Naive thymus-derived CD4-positive, alpha-beta T cell (primary cell): Measurements from ENCODE around the gene TTI1. TPM values are rescaled to one million over a fixed set of nuclear protein-coding genes. Genes with fewer than 3 reads are reported as not detected.

Experiments
- ATAC-seq: fragments of 150-1000 bp; cut with Tn5 transposase; 2 replicates; pipeline ENCODE4 v1.10.0; 2021; ENCODE audit warnings: mild to moderate bottlenecking, moderate library complexity
- CTCF ChIA-PET: fragments of 350-600 bp; sonication (Branson Sonifier 250); formaldehyde crosslinking; loops from one replicate; lab custom pipeline; 2021; ENCODE audit warnings: antibody characterized with exemption; lab: Charles Lee
- POLR2A ChIA-PET: fragments of 350-600 bp; sonication (Branson Sonifier 250); formaldehyde crosslinking; loops from one replicate; lab custom pipeline; 2021; ENCODE audit warnings: antibody characterized with exemption, inconsistent platforms; lab: Charles Lee
- DNase-seq, 9 donors: peaks; one replicate each; pipeline versions ENCODE4 v3.0.0 to v3.0.0-alpha.2; 2020 to 2022; ENCODE audit warnings: mixed read lengths in 1 of 9
- H3K27ac ChIP-seq: one replicate; pipeline ENCODE4 v1.7.0; 2013; ENCODE audit warnings: mild to moderate bottlenecking, low read depth, low read length, moderate library complexity
- H3K27me3 ChIP-seq, 2 donors: one replicate each; pipeline ENCODE4 v1.7.0; 2013; ENCODE audit warnings: low read length in 2 of 2, mild to moderate bottlenecking in 2 of 2, moderate library complexity in 2 of 2; ENCODE audit not compliant: control insufficient read depth in 2 of 2, insufficient read depth in 2 of 2
- H3K36me3 ChIP-seq, 3 experiments: 1 replicate in 2 of 3; 2 replicates in 1 of 3; pipeline ENCODE4 v1.7.0; 2013; ENCODE audit warnings: low read length in 3 of 3, mild to moderate bottlenecking in 3 of 3, moderate library complexity in 1 of 3; ENCODE audit not compliant: insufficient read depth in 3 of 3, control insufficient read depth in 2 of 3
- H3K4me1 ChIP-seq, 2 donors: one replicate each; pipeline ENCODE4 v1.7.0; 2013; ENCODE audit warnings: low read length in 2 of 2, mild to moderate bottlenecking in 2 of 2, moderate library complexity in 1 of 2; ENCODE audit not compliant: control insufficient read depth in 2 of 2, insufficient read depth in 2 of 2
- H3K4me3 ChIP-seq: 2 replicates; pipeline ENCODE4 v1.7.0; 2013; ENCODE audit warnings: mild to moderate bottlenecking, low read length
- H3K9me3 ChIP-seq, 3 experiments: 1 replicate in 2 of 3; 2 replicates in 1 of 3; pipeline ENCODE4 v1.7.0; 2013; ENCODE audit warnings: low read length in 3 of 3; ENCODE audit not compliant: control insufficient read depth in 2 of 3
- H3K27ac Mint-ChIP-seq, 9 donors: one replicate each; pipeline ENCODE4 v1.8.0; 2020 to 2022; ENCODE audit warnings: mixed read lengths in 9 of 9, mild to moderate bottlenecking in 8 of 9, moderate library complexity in 5 of 9, inconsistent platforms in 2 of 9
- H3K27me3 Mint-ChIP-seq, 5 donors: one replicate each; pipeline ENCODE4 v1.8.0; 2021 to 2022; ENCODE audit warnings: mixed read lengths in 5 of 5, mild to moderate bottlenecking in 1 of 5
- H3K36me3 Mint-ChIP-seq, 5 donors: one replicate each; pipeline ENCODE4 v1.8.0; 2020 to 2022; ENCODE audit warnings: mixed read lengths in 5 of 5, mild to moderate bottlenecking in 3 of 5, inconsistent platforms in 1 of 5
- H3K4me1 Mint-ChIP-seq, 7 donors: one replicate each; pipeline ENCODE4 v1.8.0; 2020 to 2022; ENCODE audit warnings: mixed read lengths in 7 of 7, mild to moderate bottlenecking in 3 of 7, inconsistent platforms in 1 of 7
- H3K4me3 Mint-ChIP-seq, 10 donors: one replicate each; pipeline ENCODE4 v1.8.0; 2020 to 2022; ENCODE audit warnings: mild to moderate bottlenecking in 10 of 10, mixed read lengths in 10 of 10, moderate library complexity in 6 of 10, inconsistent platforms in 2 of 10
- H3K9me3 Mint-ChIP-seq, 11 donors: one replicate each; pipeline ENCODE4 v1.8.0; 2020 to 2022; ENCODE audit warnings: mixed read lengths in 11 of 11, mild to moderate bottlenecking in 4 of 11, inconsistent platforms in 1 of 11, moderate library complexity in 1 of 11
- intact Hi-C, 2 donors: fragments of 100-400 bp; cut with micrococcal nuclease; formaldehyde crosslinking; loops; one replicate each; pipeline ENCODE4 v1.15.1; 2023
- polyA plus RNA-seq, 2 donors: library from polyadenylated mRNA; unstranded; fragments of 300-500 nt; fragmentation: Illumina TruSeq; gene quantifications; one replicate each; pipeline ENCODE4 v1.2.3, GENCODE V29; 2021
- total RNA-seq, 6 experiments: library from RNA in 5 of 6; stranded (reverse) in 5 of 6; gene quantifications; 1 replicate in 5 of 6; 2 replicates in 1 of 6; pipeline ENCODE4 v1.2.3 and lab custom pipeline; 2021 to 2026

Gene TTI1
- total and polyA plus RNA-seq, 7 experiments from 2014 or later = 15.0 to 29.8 (median 25.0) TPM

DNA sequence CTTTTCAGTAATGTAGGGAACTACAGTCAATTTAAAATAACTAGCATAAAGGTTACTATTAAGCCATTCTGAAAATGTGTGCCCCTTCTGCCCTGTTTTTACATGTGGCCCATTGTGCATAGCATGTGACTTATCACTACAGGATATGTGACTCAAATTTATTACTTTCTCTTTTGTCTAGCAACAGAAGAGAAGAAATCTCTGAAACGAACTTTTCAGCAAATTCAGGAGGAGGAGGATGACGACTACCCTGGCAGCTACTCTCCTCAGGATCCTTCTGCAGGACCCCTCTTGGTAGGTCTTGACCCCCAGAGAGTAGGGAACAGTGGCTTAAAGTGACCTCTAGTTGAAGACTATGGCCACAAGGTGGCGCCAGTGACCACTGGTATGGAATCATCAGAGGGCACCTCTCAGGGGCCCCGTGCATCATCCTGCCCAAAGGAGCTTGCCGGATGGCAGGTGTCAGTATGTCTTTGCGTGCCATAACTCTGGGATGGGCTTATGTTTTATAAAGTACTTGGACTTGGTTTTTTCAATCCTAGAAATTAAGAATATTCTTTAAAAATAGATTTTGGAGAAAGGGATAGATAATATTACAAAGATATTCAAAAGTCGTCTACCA, 24.2 kb upstream of the TTI1 start:
- CTCF ChIA-PET = interaction anchor here (1.0 to 3.3 kb wide), 4 partner anchors 18 to 164 kb away, joined by 6 to 14 read pairs (median 6); partner anchors contain the start of gene RPRD1B
- ATAC-seq (peak; percentile 98), DNase-seq (peak; percentile 33 to 69 (median 60))
- POLR2A ChIA-PET = interaction anchor here (0.7 to 1.7 kb wide), 2 partner anchors 17 to 24 kb away, joined by 3 read pairs; partner anchors contain the start of genes RPRD1B and TTI1
- peaks cover 5 to 37% (median 31%) of the 10 kb centered on the region in 7 donors for H3K4me1 Mint-ChIP-seq
- Histone ChIP-seq H3K4me1 (no peaks in the 10 kb centered on the region), H3K9me3 (no peaks in the 10 kb centered on the region), H3K36me3 (peaks cover 16 to 58% (median 18%) of the 10 kb centered on the region in 3 experiments), H3K4me3 (no peak overlapping the region), H3K27me3 (no peaks in the 10 kb centered on the region), H3K27ac (no peak overlapping the region)
- no peaks in the 10 kb centered on the region for H3K27me3 Mint-ChIP-seq
- intact Hi-C loops = loop anchor here (1.0 to 5.0 kb wide), 4 partner anchors 24 to 300 kb away; partner anchors contain the start of genes RPRD1B (in 1 of the 2), TGM2 (in 1 of the 2) and TTI1 (in 1 of the 2)
- H3K9me3 Mint-ChIP-seq = no peaks in the 10 kb centered on the region
- H3K36me3 Mint-ChIP-seq = peaks cover 11 to 23% (median 20%) of the 10 kb centered on the region in 5 donors
- peak overlapping the region in 8 of 9 donors; percentile 14 to 82 (median 30) for H3K27ac Mint-ChIP-seq
- H3K4me3 Mint-ChIP-seq = peak overlapping the region in 1 of 10 donors; percentile 52

DNA sequence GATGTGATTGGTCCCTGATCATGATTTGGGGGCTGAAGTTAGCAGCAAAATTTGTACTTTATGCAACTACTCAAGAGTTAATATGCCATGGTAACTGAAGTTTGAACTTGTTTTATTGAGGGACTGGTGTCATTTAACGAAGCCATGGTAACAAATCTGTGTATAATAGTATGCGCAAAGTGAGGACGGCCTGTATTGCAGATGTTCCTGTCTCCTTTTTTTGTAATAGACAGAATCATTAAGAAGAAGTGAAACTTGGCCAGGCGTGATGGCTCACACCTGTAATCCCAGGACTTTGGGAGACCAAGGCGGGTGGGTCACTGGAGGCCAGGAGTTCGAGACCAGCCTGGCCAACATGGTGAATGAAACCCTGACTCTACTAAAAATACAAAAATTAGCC, 22.6 kb upstream of the TTI1 start:
- Histone ChIP-seq H3K9me3 (no peaks in the 10 kb centered on the region), H3K4me3 (no peak overlapping the region), H3K27me3 (no peaks in the 10 kb centered on the region), H3K4me1 (no peaks in the 10 kb centered on the region), H3K27ac (no peak overlapping the region), H3K36me3 (peaks cover 16 to 54% (median 16%) of the 10 kb centered on the region in 3 experiments)
- ChIA-PET CTCF (interaction anchor here (3.3 kb wide), 1 partner anchor 166 kb away, joined by 14 read pairs; no protein-coding TSS in a partner anchor), POLR2A (no interaction called here)
- Mint-ChIP-seq H3K9me3 (no peaks in the 10 kb centered on the region), H3K4me1 (peaks cover 9 to 43% (median 35%) of the 10 kb centered on the region in 7 donors), H3K36me3 (peaks cover 11 to 23% (median 21%) of the 10 kb centered on the region in 5 donors), H3K4me3 (no peak overlapping the region), H3K27ac (peak overlapping the region in 6 of 9 donors; percentile 2 to 52 (median 33)), H3K27me3 (no peaks in the 10 kb centered on the region)
- no peak for DNase-seq
- no peak for ATAC-seq
- intact Hi-C loops = loop anchor here in 1 of 2 donors (5.0 kb wide), 1 partner anchor 301 kb away; no protein-coding TSS in a partner anchor

DNA sequence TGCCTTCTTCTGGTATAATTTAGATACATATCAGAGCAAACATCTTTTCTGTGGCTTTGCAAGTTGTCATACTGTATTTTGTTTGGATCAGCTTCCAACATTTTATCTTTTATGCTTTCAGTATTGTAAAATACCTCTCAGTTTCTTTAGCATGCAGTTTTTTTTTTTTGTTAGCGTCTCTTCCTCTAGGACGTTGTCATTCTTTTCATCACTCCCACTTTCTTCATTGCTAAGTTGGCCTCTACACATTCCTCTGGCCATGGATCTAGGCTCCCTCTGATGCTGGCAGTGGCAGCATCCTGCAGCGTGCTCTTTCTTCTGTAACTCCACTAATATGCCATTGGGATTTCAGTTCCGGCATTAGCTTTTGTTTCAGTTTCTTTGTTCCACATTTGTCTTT, 22.0 kb upstream of the TTI1 start:
- no peak for ATAC-seq
- H3K4me3 ChIP-seq = no peak overlapping the region
- Mint-ChIP-seq H3K9me3 (no peaks in the 10 kb centered on the region), H3K4me3 (peak overlapping the region in 1 of 10 donors; percentile 19), H3K4me1 (peaks cover 9 to 46% (median 40%) of the 10 kb centered on the region in 7 donors), H3K27me3 (no peaks in the 10 kb centered on the region), H3K27ac (peak overlapping the region in 8 of 9 donors; percentile 1 to 85 (median 43)), H3K36me3 (peaks cover 11 to 26% (median 17%) of the 10 kb centered on the region in 5 donors)
- H3K27ac ChIP-seq = no peak overlapping the region
- intact Hi-C loops = loop anchor here in 1 of 2 donors (5.0 kb wide), 1 partner anchor 302 kb away; no protein-coding TSS in a partner anchor
- no peaks in the 10 kb centered on the region for H3K27me3 ChIP-seq
- DNase-seq = no peak
- peaks cover 13 to 55% (median 14%) of the 10 kb centered on the region in 3 experiments for H3K36me3 ChIP-seq
- POLR2A ChIA-PET = no interaction called here
- H3K4me1 ChIP-seq = no peaks in the 10 kb centered on the region
- no peaks in the 10 kb centered on the region for H3K9me3 ChIP-seq
- CTCF ChIA-PET = interaction anchor here (0.6 to 3.3 kb wide), 2 partner anchors 21 to 166 kb away, joined by 4 to 14 read pairs; no protein-coding TSS in a partner anchor

DNA sequence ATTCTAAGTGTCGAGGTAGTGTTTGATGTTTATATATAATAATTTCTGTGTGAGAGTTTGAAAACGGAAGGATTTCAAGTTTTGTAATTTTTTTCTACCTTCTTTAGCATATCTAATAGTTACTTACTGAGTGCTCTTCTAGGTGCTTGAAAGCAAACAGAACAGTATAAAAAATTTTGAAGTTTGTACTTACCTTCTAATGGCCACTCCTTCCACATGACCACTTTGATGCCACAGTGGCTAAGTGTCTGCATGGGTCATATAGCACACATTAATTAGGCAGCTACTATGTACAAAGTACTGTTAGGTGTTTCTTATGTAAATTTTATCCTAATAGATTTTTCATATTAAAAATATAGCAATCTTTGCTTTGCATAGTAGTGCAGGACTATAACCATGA, 21.4 kb upstream of the TTI1 start:
- Histone ChIP-seq H3K9me3 (no peaks in the 10 kb centered on the region), H3K4me1 (no peaks in the 10 kb centered on the region), H3K27me3 (no peaks in the 10 kb centered on the region), H3K36me3 (peaks cover 7 to 55% (median 14%) of the 10 kb centered on the region in 3 experiments), H3K4me3 (no peak overlapping the region), H3K27ac (no peak overlapping the region)
- H3K36me3 Mint-ChIP-seq = peaks cover 9 to 32% (median 15%) of the 10 kb centered on the region in 5 donors
- peak overlapping the region in 2 of 9 donors; percentile 7 to 22 for H3K27ac Mint-ChIP-seq
- intact Hi-C loops = loop anchor here in 1 of 2 donors (5.0 kb wide), 1 partner anchor 303 kb away; no protein-coding TSS in a partner anchor
- ATAC-seq (no peak), DNase-seq (no peak)
- no peak overlapping the region for H3K4me3 Mint-ChIP-seq
- ChIA-PET CTCF (interaction anchor here (0.6 kb wide), 1 partner anchor 22 kb away, joined by 4 read pairs; no protein-coding TSS in a partner anchor), POLR2A (no interaction called here)
- H3K9me3 Mint-ChIP-seq = no peaks in the 10 kb centered on the region
- H3K4me1 Mint-ChIP-seq = peaks cover 10 to 53% (median 46%) of the 10 kb centered on the region in 7 donors
- no peaks in the 10 kb centered on the region for H3K27me3 Mint-ChIP-seq

DNA sequence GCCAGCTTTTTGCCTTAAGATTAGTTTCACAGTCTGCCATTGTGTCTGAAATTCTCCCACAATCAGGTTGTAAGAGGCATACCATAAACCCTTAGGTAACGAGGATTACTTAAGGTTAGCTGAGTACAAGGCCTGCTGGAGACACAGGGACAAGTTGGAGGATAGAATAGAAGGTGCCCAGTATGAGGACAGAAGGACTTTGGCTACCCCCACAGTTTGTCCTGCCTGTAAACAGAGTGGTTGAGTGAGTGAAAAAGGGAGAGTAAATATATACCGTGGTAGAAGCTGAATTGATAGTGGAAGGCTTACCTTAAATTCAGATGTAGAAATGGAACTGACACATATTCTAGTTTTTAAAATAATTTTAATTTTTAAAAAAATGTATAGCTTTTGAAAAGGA, 19.6 kb upstream of the TTI1 start:
- Mint-ChIP-seq H3K4me1 (peaks cover 11 to 62% (median 52%) of the 10 kb centered on the region in 7 donors), H3K27ac (peak overlapping the region in 4 of 9 donors; percentile 49 to 59 (median 52)), H3K4me3 (no peak overlapping the region), H3K36me3 (peaks cover 3 to 32% (median 13%) of the 10 kb centered on the region in 5 donors), H3K27me3 (no peaks in the 10 kb centered on the region), H3K9me3 (no peaks in the 10 kb centered on the region)
- POLR2A ChIA-PET = no interaction called here
- H3K9me3 ChIP-seq = no peaks in the 10 kb centered on the region
- intact Hi-C loops = no loop called here
- no peak for DNase-seq
- H3K4me3 ChIP-seq = no peak overlapping the region
- peaks cover 7 to 52% (median 10%) of the 10 kb centered on the region in 3 experiments for H3K36me3 ChIP-seq
- CTCF ChIA-PET = no interaction called here
- ATAC-seq = no peak
- no peaks in the 10 kb centered on the region for H3K4me1 ChIP-seq
- H3K27ac ChIP-seq = no peak overlapping the region
- no peaks in the 10 kb centered on the region for H3K27me3 ChIP-seq

DNA sequence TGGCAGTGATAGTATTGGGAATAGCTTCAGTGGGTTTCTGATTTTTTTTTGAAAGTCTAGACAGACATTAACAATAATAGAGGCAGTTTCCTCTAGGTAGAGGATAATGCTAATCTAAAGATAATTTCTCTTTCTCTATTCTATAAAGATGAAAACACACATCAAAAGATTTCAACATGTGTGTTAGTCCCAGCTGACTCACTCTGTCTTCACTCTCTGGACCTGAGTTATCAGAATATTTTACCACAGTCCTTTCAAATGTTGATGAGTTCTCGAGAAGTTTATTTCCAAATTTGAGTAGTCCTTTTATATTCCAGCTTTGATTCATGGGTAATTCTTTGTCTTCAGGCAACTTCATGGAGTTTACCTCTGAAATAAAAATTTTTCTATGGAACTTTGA, 17.4 kb upstream of the TTI1 start:
- DNase-seq (no peak), ATAC-seq (no peak)
- Histone ChIP-seq H3K27me3 (no peaks in the 10 kb centered on the region), H3K9me3 (no peaks in the 10 kb centered on the region), H3K27ac (no peak overlapping the region), H3K4me1 (no peaks in the 10 kb centered on the region), H3K36me3 (peaks cover 7 to 48% (median 10%) of the 10 kb centered on the region in 3 experiments), H3K4me3 (no peak overlapping the region)
- H3K9me3 Mint-ChIP-seq = no peaks in the 10 kb centered on the region
- ChIA-PET POLR2A (no interaction called here), CTCF (interaction anchor here (0.6 kb wide), 1 partner anchor 235 kb away, joined by 3 read pairs; no protein-coding TSS in a partner anchor)
- no peaks in the 10 kb centered on the region for H3K27me3 Mint-ChIP-seq
- no peak overlapping the region for H3K4me3 Mint-ChIP-seq
- H3K27ac Mint-ChIP-seq = peak overlapping the region in 4 of 9 donors; percentile 21 to 51 (median 26)
- peaks cover 21 to 62% (median 54%) of the 10 kb centered on the region in 7 donors for H3K4me1 Mint-ChIP-seq
- intact Hi-C loops = no loop called here
- H3K36me3 Mint-ChIP-seq = peaks cover 7 to 34% (median 9%) of the 10 kb centered on the region in 5 donors
